Ishikawa (cell line): ENCODE results near the gene OR52N4.

Experiments
- CEBPB ChIP-seq: IDR thresholded peaks from 2 replicates; pipeline ENCODE4 v1.6.1; 2012
- CREB1 ChIP-seq: IDR thresholded peaks from 2 replicates; pipeline ENCODE4 v1.6.1; 2012; ENCODE audit warnings: low read depth
- EGR1 ChIP-seq: IDR thresholded peaks from 2 replicates; pipeline ENCODE4 v1.6.1; 2012
- EP300 ChIP-seq: IDR thresholded peaks from 2 replicates; pipeline ENCODE4 v1.6.1; 2012; ENCODE audit warnings: borderline replicate concordance
- FOXM1 ChIP-seq: IDR thresholded peaks from 2 replicates; pipeline ENCODE4 v1.6.1; 2012; ENCODE audit warnings: low read depth, borderline replicate concordance
- NFIC ChIP-seq: IDR thresholded peaks from 2 replicates; pipeline ENCODE4 v1.6.1; 2012
- RAD21 ChIP-seq: IDR thresholded peaks from 2 replicates; pipeline ENCODE4 v1.6.1; 2012; ENCODE audit warnings: low read depth
- TAF1 ChIP-seq: IDR thresholded peaks from 2 replicates; pipeline ENCODE4 v1.6.1; 2012; ENCODE audit warnings: low read depth, mild to moderate bottlenecking
- TCF12 ChIP-seq: IDR thresholded peaks from 2 replicates; pipeline ENCODE4 v1.6.1; 2012; ENCODE audit warnings: low read depth
- TEAD4 ChIP-seq: IDR thresholded peaks from 2 replicates; pipeline ENCODE4 v1.6.1; 2012
- YY1 ChIP-seq: IDR thresholded peaks from 2 replicates; pipeline ENCODE4 v1.6.1; 2012; ENCODE audit warnings: low read depth
- ZBTB7A ChIP-seq: IDR thresholded peaks from 2 replicates; pipeline ENCODE4 v1.6.1; 2012; ENCODE audit warnings: low read depth
- TF ChIP-seq, protein P1 (sequence below): IDR thresholded peaks from 2 replicates; pipeline ENCODE4 v1.6.1; 2012
- TF ChIP-seq, protein P2 (sequence below): IDR thresholded peaks from 2 replicates; pipeline ENCODE4 v1.6.1; 2012; ENCODE audit warnings: low read depth, mild to moderate bottlenecking
- TF ChIP-seq, protein P3 (sequence below): IDR thresholded peaks from 2 replicates; pipeline ENCODE4 v1.6.1; 2012

The OR52N4 gene

GRCh38 chr11:5753943-5754342 lies at the start of gene OR52N4:
TSS of gene OR52N4 (plus strand) at chr11:5754243. CDS start at chr11:5754741, 498 bp downstream.
- TF ChIP-seq, protein P1, sequence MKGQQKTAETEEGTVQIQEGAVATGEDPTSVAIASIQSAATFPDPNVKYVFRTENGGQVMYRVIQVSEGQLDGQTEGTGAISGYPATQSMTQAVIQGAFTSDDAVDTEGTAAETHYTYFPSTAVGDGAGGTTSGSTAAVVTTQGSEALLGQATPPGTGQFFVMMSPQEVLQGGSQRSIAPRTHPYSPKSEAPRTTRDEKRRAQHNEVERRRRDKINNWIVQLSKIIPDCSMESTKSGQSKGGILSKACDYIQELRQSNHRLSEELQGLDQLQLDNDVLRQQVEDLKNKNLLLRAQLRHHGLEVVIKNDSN, result no peak
- TF ChIP-seq FOXM1, result no peak
- no peak for TF ChIP-seq TCF12
- TF ChIP-seq, protein P2, sequence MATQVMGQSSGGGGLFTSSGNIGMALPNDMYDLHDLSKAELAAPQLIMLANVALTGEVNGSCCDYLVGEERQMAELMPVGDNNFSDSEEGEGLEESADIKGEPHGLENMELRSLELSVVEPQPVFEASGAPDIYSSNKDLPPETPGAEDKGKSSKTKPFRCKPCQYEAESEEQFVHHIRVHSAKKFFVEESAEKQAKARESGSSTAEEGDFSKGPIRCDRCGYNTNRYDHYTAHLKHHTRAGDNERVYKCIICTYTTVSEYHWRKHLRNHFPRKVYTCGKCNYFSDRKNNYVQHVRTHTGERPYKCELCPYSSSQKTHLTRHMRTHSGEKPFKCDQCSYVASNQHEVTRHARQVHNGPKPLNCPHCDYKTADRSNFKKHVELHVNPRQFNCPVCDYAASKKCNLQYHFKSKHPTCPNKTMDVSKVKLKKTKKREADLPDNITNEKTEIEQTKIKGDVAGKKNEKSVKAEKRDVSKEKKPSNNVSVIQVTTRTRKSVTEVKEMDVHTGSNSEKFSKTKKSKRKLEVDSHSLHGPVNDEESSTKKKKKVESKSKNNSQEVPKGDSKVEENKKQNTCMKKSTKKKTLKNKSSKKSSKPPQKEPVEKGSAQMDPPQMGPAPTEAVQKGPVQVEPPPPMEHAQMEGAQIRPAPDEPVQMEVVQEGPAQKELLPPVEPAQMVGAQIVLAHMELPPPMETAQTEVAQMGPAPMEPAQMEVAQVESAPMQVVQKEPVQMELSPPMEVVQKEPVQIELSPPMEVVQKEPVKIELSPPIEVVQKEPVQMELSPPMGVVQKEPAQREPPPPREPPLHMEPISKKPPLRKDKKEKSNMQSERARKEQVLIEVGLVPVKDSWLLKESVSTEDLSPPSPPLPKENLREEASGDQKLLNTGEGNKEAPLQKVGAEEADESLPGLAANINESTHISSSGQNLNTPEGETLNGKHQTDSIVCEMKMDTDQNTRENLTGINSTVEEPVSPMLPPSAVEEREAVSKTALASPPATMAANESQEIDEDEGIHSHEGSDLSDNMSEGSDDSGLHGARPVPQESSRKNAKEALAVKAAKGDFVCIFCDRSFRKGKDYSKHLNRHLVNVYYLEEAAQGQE, result no peak
- TF ChIP-seq NFIC, result no peak
- TF ChIP-seq YY1, result no peak
- no peak for TF ChIP-seq TAF1
- TF ChIP-seq ZBTB7A, result no peak
- TF ChIP-seq, protein P3, sequence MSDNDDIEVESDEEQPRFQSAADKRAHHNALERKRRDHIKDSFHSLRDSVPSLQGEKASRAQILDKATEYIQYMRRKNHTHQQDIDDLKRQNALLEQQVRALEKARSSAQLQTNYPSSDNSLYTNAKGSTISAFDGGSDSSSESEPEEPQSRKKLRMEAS, result no peak
- TF ChIP-seq EGR1, result no peak
- no peak for TF ChIP-seq TEAD4
- no peak for TF ChIP-seq EP300
- no peak for TF ChIP-seq RAD21
- TF ChIP-seq CREB1, result no peak
- TF ChIP-seq CEBPB, result no peak

- no peak for TF ChIP-seq CREB1
Observed at GRCh38 chr11:5705688-5706087, 48.4 kb upstream of the OR52N4 start.

- peak; percentile 46 for TF ChIP-seq RAD21
- TF ChIP-seq YY1, result no peak
- TF ChIP-seq, protein P3, result no peak
Observed at GRCh38 chr11:5712507-5712906, 41.5 kb upstream of the OR52N4 start.

DNA sequence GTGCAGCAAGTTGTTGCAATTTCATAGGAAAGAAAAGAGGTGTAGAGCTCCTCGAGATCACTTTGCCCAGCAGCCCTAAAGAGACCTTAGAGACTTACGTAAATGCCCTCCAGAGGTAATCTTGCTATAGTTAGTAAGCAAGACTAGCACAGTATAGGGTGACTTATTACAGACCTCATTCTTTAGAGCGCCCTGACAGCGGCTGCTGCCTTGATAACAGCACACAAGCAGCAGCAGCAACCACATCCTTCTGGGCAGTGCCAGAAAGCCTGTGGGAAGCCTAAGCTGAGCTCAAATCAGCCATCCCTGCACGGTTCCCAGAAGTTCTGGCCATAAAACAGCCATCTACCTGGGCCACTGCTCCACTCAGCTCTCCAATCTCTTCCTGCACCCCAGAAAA lies 40.3 kb upstream of the OR52N4 start:
- TF ChIP-seq YY1, result no peak

DNA sequence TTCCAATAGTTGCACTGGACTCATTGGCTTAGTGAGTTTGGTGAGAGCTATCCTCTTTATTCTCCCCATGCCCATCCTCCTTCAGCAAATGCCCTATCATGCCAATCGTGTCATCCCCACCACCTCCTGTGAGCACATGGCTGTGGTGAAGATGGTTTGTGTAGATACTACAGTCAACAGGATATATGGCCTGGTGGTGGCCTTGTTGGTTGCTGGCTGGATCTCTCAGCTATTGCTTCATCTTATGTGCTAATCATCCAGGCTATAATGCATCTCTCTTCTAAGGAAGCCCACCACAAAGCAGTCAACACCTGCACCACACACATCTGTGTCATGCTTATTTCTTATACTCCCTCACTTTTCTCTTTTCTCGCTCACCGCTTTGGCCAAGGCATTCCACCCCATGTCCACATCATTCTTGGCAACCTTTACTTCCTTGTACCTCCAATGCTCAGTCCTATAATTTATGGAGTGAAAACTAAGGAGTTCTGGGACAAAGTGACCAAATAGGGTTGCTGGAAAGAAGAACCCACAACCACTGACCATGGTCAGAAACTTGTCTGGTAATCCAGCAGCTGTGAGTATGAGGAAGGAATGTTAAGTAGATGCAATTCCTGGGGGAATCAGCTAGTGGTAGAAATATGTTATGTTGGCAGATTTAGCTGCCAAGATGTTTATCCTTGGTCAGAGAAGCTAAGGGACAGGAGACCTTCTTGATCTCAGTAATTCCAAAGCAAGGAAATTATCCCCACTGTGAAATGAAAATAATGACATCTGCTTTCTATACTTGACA lies 34.1 kb upstream of the OR52N4 start:
- TF ChIP-seq YY1 (no peak), TAF1 (no peak), ZBTB7A (no peak), CREB1 (no peak), TCF12 (no peak), EGR1 (no peak), EP300 (no peak)

DNA sequence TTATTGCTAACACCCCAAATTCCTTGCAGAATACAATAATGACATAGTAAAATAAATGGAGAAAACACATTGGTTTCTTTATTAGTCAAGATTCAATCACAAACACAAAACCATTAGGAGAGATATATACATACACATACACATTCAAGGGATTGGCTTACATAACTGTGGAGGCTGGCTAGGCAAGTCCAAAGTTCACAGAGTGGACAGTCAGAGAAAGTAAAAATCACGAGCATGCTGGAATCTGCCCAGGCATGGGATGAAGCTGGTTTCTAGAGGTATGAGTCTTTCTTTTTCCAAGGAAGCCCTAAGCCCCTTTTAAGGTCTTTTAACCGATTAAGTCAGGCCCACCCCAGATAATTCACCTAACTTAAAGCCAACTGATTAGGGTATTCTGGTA lies 31.4 kb upstream of the OR52N4 start:
- TF ChIP-seq CREB1 (no peak), TAF1 (no peak), ZBTB7A (no peak), FOXM1 (no peak), CEBPB (no peak), RAD21 (no peak), EP300 (no peak), YY1 (no peak), NFIC (no peak), TCF12 (no peak), TEAD4 (no peak)
- TF ChIP-seq, protein P2, result no peak
- TF ChIP-seq, protein P3, result no peak
- TF ChIP-seq, protein P1, result no peak
